ENCODE data around the gene FAM241B.

DNA sequence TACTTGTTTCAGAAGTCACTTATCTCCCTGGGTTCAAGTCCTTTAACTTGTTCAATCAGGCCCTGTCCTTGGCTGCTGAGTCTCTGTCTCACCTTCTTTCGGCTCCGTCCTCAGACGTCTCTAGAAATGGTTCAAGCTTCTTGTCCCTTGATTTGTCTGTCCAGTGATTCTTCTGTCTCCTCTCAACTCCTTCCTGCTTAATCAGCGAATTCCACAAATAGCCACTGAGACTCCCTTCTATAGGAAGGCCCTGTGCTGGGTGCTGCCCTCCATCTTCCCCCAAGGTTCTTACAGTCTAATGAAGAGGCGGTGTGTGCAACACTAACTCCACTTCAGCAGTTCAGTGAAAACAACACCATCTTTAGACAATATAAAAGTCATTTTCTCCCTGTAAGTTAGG lies 12.7 kb downstream of the FAM241B start:
- TF ChIP-seq GATA3 (IDR thresholded peaks at IDR 0.05; ENCODE audit: low read depth, low read length) (no peak), GATA2 (IDR thresholded peaks at IDR 0.05; ENCODE audit: low read depth, low read length) (no peak)
